Loucy (cell line): ENCODE data around the gene TBC1D2B.
A peak's percentile ranks its signal among the peaks of the same experiment; 100 is the strongest.

Experiments used
- H2AFZ ChIP-seq: fragments of 200-600 bp; sonication (generic); 2 replicates; pipeline ENCODE4 v1.6.0; 2016; ENCODE audit warnings: antibody characterized with exemption, mild to moderate bottlenecking, low read length, moderate library complexity
- H3F3A ChIP-seq: fragments of 200-600 bp; 2 replicates; pipeline ENCODE4 v1.6.0; 2016; ENCODE audit warnings: antibody characterized with exemption, low read depth, mild to moderate bottlenecking
- H3K27me3 ChIP-seq: fragments of 200-600 bp; sonication (generic); 2 replicates; pipeline ENCODE4 v1.6.1; 2014; ENCODE audit warnings: low read length, mild to moderate bottlenecking; ENCODE audit not compliant: insufficient read depth, poor library complexity, severe bottlenecking
- H3K36me3 ChIP-seq: fragments of 200-600 bp; sonication (generic); 2 replicates; pipeline ENCODE4 v1.6.1; 2016; ENCODE audit warnings: low read length; ENCODE audit not compliant: insufficient read depth
- H3K4me1 ChIP-seq: fragments of 200-600 bp; sonication (generic); 2 replicates; pipeline ENCODE4 v1.5.1; 2014; ENCODE audit warnings: low read length, mild to moderate bottlenecking; ENCODE audit not compliant: insufficient read depth, poor library complexity, severe bottlenecking
- H3K4me2 ChIP-seq: fragments of 200-600 bp; sonication (generic); 2 replicates; pipeline ENCODE4 v1.6.0; 2014; ENCODE audit warnings: antibody characterized with exemption, low read length, low read depth, mild to moderate bottlenecking; ENCODE audit not compliant: poor library complexity, severe bottlenecking
- H3K4me3 ChIP-seq: fragments of 200-600 bp; sonication (generic); 2 replicates; pipeline ENCODE4 v1.5.1; 2014; ENCODE audit warnings: low read length, mild to moderate bottlenecking, mixed read lengths; ENCODE audit not compliant: poor library complexity, severe bottlenecking
- H3K79me2 ChIP-seq: fragments of 200-600 bp; sonication (generic); 2 replicates; pipeline ENCODE4 v1.6.1; 2014; ENCODE audit warnings: low read length; ENCODE audit not compliant: insufficient read depth
- H3K9ac ChIP-seq: fragments of 200-600 bp; sonication (generic); 2 replicates; pipeline ENCODE4 v1.6.0; 2014; ENCODE audit warnings: mild to moderate bottlenecking, low read depth, low read length, moderate library complexity; ENCODE audit not compliant: poor library complexity, severe bottlenecking
- H3K9me2 ChIP-seq: fragments of 200-600 bp; sonication (generic); replicated peaks from 2 replicates; pipeline ENCODE4 v1.6.1; 2016; ENCODE audit warnings: low read depth, low read length, mixed read lengths
- H3K9me3 ChIP-seq: fragments of 200-600 bp; sonication (generic); 2 replicates; pipeline ENCODE4 v1.6.1; 2014; ENCODE audit warnings: mild to moderate bottlenecking, antibody characterized with exemption, low read length, low read depth; ENCODE audit not compliant: insufficient read depth
- H4K20me1 ChIP-seq: fragments of 200-600 bp; sonication (generic); 2 replicates; pipeline ENCODE4 v1.6.0; 2014; ENCODE audit warnings: antibody characterized with exemption, low read length, mild to moderate bottlenecking; ENCODE audit not compliant: insufficient read depth, poor library complexity, severe bottlenecking
- CTCF ChIP-seq: fragments of 200-600 bp; sonication (generic); conservative IDR thresholded peaks from 2 replicates; pipeline ENCODE4 v1.5.1; 2014; ENCODE audit warnings: mild to moderate bottlenecking, antibody characterized with exemption, low read length
- EZH2phosphoT487 ChIP-seq: fragments of 200-600 bp; IDR thresholded peaks from 2 replicates; pipeline ENCODE4 v1.6.1; 2018; ENCODE audit warnings: antibody characterized with exemption, mild to moderate bottlenecking, moderate library complexity, borderline replicate concordance

TBC1D2B gene

GRCh38 chr15:78064544-78064943 is 13.0 kb downstream of the TBC1D2B start:
- peak overlapping the region; percentile 99 for H3K4me2 ChIP-seq
- H2AFZ ChIP-seq: no peak overlapping the region
- peaks cover 84% of the 10 kb centered on the region for H3K4me1 ChIP-seq

GRCh38 chr15:78063970-78064385 is 13.5 kb downstream of the TBC1D2B start:
- H3K36me3 ChIP-seq: peaks cover 4% of the 10 kb centered on the region; the same call in 1 of the 2 replicates
- peak overlapping the region; percentile 17 for H3K9ac ChIP-seq
- peaks cover 98% of the 10 kb centered on the region for H3K79me2 ChIP-seq
- H3K4me1 ChIP-seq: peaks cover 84% of the 10 kb centered on the region
- peak overlapping the region; percentile 99 for H3K4me2 ChIP-seq
- peaks cover 55% of the 10 kb centered on the region for H4K20me1 ChIP-seq
- H3K9me2 ChIP-seq: no peaks in the 10 kb centered on the region
- H2AFZ ChIP-seq: no peak overlapping the region
- H3K27me3 ChIP-seq: no peaks in the 10 kb centered on the region
- no peak overlapping the region for H3K4me3 ChIP-seq
- no peaks in the 10 kb centered on the region for H3F3A ChIP-seq
- TF ChIP-seq EZH2phosphoT487 (no peak), CTCF (no peak)
- no peaks in the 10 kb centered on the region for H3K9me3 ChIP-seq

More at GRCh38 chr15:78064544-78064943, 13.0 kb downstream of the TBC1D2B start:
- Histone ChIP-seq H3K36me3 (peaks cover 4% of the 10 kb centered on the region; the same call in 1 of the 2 replicates), H3K27me3 (no peaks in the 10 kb centered on the region), H3K9me2 (no peaks in the 10 kb centered on the region), H3F3A (no peaks in the 10 kb centered on the region), H3K79me2 (peaks cover 98% of the 10 kb centered on the region), H3K4me3 (peak overlapping the region; percentile 76), H4K20me1 (peaks cover 59% of the 10 kb centered on the region), H3K9ac (peak overlapping the region; percentile 84), H3K9me3 (no peaks in the 10 kb centered on the region)
- no peak for TF ChIP-seq EZH2phosphoT487
- TF ChIP-seq CTCF: no peak

GRCh38 chr15:78063217-78063616 is 14.3 kb downstream of the TBC1D2B start:
- no peaks in the 10 kb centered on the region for H3K27me3 ChIP-seq
- no peaks in the 10 kb centered on the region for H3K9me3 ChIP-seq
- peaks cover 98% of the 10 kb centered on the region for H3K79me2 ChIP-seq
- H3K4me3 ChIP-seq: no peak overlapping the region
- no peak for TF ChIP-seq CTCF
- no peak for TF ChIP-seq EZH2phosphoT487
- no peaks in the 10 kb centered on the region for H3K9me2 ChIP-seq
- peaks cover 4% of the 10 kb centered on the region; the same call in 1 of the 2 replicates for H3K36me3 ChIP-seq
- no peak overlapping the region for H2AFZ ChIP-seq
- peaks cover 84% of the 10 kb centered on the region for H3K4me1 ChIP-seq
- no peaks in the 10 kb centered on the region for H3F3A ChIP-seq
- H3K9ac ChIP-seq: peak overlapping the region; percentile 52
- H3K4me2 ChIP-seq: peak overlapping the region; percentile 99
- H4K20me1 ChIP-seq: peaks cover 55% of the 10 kb centered on the region
